GM18502 (cell line): ENCODE data around the gene MATR3.
"Not testable (repeated sequence)": the region's sequence is repeated elsewhere in the genome, so short reads cannot be mapped to it uniquely, and the experiment has no call there.

Source experiments
- ATAC-seq: cut with Tn5 transposase; IDR thresholded peaks from one replicate; pipeline ENCODE4 v1.9.1; 2021; ENCODE audit warnings: mild to moderate bottlenecking; ENCODE audit not compliant: unreplicated experiment, poor library complexity

The MATR3 gene

DNA sequence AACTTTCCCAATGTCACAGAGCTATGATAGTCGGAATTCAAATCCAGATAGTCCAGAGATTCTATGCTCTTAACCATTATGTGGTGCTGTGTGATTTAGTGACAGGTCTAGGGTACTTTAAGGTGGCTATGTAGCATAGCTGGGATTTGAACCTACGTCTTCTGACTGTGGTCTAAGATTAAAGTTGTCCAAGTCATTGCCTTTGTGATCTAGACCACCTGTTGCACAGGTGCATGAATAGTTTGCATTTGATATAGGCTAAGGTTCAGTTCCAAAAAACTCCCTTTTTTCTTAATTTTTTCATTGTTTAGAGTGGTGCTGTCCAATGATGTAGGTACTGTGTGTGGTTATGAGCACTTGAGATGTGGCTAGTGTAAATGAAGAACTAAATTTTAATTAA is 50.6 kb downstream of the MATR3 start:
- ATAC-seq, result no peak

DNA sequence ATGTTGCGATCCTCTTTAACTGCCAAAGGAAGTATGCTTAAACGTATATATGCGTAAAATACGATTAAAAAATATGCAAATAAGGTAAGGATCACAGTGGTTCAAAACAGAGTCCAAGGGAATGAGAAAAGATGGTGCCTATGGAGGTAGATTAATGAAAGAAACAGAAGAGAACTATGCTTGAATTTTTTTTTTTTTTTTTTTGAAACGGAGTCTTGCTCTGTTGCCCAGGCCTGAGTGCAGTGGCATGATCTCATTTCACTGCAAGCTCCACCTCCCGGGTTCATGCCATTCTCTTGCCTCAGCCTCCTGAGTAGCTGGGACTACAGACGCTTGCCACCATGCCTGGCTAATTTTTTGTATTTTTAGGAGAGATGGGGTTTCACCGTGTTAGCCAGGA is 51.9 kb downstream of the MATR3 start:
- ATAC-seq, result not testable (repeated sequence)

DNA sequence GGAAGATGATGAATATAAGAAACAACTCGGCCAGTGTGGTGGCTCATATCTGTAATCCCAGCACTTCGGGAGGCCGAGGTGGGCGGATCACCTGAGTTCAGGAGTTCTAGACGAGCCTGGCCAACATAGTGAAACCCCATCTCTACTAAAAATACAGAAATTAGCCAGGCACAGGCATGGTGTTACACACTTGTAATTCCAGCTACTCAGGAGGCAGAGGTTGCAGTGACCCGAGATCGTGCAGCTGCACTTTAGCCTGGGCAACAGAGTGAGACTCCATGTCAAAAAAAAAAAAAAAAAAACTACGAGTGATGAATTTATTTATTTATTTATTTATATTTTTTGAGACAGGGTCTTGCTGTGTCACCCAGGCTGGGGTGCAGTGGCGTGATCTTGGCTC is 54.3 kb downstream of the MATR3 start:
- not testable (repeated sequence) for ATAC-seq

DNA sequence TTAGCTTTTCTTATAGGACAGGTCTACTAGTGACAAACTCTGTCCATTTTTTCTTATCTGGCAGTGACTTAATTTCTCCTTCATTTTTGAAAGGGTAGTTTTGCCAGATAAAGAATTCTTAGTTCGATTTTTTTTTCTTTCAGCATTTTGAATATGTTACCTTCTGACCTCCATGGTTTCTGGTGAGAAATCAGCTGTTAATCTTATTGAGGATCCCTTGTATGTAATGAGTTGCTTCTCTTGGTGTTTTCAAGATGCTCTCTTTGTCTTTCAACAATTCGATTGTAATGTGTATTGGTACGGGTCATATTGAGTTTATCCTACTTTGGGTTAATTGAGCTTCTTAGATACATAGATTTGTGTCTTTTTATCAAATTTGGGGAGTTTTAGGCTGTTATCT is 60.6 kb downstream of the MATR3 start:
- ATAC-seq, result no peak

DNA sequence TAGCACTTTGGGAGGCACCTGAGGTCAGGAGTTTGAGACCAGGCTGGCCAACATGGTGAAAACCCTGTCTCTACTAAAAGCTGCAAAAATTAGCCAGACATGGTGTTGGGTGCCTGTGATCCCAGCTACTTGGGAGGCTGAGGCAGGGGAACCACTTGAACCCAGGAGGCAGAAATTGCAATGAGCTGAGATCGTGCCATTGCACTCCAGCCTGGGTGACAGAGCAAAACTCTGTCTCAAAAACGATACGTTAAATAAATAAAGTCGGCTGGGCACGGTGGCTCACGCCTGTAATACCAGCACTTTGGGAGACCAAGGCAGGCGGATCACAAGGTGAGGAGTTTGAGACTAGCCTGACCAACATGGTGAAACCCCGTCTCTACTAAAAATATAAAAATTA is 62.4 kb downstream of the MATR3 start:
- ATAC-seq, result not testable (repeated sequence)

- no peak for ATAC-seq
Measured at GRCh38 chr5:139358064-139358463, 64.5 kb downstream of the MATR3 start.

DNA sequence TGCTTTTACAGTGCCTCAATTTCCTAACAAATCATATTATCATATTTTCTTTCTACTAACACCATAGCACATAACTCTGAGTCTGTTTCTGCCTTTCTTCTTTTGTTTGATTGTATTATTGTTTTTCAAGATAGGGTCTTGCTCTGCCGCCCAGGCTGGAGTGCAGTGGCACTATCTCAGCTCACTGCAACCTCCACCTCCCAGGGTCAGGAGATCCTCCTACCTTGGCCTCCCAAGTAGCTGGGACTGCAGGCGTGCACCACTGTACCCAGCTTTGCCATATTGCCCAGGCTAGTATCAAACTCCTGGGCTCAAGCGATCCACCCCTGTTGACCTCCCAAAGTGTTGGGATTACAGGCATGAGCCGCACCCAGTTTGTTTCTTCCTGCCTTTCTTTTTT is 66.8 kb downstream of the MATR3 start:
- no peak for ATAC-seq

DNA sequence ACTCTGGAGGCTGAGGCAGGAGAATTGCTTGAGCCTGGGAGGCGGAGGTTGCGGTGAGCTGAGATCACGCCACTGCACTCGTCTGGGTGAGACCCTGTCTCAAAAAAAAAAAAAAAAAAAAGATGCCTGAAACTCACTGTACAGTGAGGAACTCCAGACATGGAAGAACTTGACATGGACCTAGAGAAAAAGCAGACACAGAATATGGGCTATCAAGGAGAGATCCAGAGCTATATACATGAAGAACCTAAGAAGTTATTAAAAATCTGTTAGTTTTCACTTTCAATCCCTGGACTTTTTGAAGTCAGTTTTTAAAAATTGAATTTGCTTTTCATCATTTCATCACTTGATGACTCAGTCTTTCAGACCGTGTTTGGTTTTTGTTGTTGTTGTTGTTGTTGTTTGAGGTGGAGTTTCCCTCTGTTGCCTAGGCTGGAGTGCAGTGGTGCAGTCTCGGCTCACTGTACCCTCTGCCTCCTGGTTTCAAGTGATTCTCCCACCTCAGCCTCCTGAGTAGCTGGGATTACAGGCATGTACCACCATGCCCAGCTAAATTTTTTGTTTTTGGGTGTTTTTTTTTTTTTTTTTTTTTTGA is 68.4 kb downstream of the MATR3 start:
- no peak for ATAC-seq

DNA sequence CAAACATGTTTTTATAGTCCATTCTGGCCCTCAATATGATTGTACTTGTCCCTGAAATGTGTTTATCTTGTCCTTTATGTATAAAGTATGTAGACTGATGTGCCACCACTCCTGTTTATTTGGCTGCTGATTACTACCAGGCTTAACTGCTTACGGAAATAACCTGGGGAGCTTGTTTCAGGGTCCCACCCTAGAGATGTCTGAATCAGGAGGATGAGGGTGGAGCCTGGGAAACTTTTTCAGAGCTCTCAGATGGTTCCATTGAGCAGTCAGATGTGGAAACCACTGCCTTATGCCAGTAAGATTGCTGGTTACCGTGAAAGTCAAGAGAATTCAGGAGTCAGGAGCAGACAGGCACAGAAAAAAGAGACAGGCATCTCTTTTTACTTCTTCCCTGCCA is 70.4 kb downstream of the MATR3 start:
- ATAC-seq, result no peak

GRCh38 chr5:139364466-139364865 is 70.9 kb downstream of the MATR3 start:
- no peak for ATAC-seq

DNA sequence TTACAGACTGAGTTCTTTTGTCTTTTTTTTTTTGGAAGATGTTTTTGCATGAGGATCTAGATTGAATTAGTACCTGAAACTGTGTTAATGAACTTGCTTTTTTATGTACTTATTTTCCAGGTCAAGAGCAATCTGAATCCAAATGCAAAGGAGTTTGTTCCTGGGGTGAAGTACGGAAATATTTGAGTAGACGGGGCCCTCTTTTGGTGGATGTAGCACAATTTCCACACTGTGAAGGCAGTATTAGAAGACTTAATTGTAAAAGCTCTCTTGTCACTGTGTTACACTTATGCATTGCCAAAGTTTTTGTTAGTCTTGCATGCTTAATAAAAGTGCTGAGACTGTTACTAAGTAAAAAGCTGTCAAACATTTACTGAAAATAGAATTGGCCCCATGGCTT is 75.1 kb downstream of the MATR3 start:
- ATAC-seq, result no peak

GRCh38 chr5:139369181-139369580 is 75.6 kb downstream of the MATR3 start:
- no peak for ATAC-seq

DNA sequence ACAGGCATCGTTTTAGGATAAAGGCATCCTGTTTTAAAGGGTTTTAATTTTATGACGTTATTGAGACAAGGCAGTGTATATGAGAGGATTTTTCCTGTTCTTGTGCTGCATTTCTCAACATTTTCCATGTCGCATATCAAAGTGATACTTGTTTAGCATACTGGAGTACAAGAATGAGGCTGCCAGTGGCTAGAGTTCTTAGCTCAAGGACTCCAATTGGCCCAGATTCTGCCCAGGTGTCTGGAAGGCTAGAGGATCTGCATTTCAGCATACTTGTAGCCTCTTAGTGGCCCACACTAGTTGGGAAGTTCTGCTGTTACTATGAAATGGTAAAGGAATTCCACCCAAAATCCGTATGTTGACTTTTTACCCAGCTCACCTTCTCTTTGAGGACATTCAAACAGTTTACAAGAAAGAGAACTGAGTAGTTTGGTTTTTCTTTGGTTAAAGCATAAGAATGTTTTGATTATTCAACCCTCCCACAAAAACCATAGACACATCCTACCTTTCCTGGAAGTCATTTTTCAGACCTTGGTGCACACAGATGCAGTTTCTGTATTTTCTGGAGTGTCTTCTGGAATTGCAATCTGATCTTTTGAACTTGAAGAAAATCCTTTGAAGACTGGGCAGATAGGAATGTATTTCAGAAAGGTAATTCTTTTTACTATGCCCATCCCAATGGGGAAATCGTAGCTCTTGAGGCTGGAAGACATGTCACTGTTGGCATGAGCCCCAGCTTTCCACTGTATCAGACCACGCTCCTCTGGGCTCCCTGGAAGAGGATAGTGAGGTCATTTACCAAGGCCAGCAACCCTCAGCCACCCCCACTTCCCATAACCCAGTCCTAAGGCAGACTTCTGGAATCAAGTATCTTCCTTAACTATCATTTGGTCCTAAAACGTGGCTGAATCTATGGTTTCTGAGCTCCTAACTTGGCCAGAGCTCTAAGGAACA is 78.2 kb downstream of the MATR3 start:
- no peak for ATAC-seq

DNA sequence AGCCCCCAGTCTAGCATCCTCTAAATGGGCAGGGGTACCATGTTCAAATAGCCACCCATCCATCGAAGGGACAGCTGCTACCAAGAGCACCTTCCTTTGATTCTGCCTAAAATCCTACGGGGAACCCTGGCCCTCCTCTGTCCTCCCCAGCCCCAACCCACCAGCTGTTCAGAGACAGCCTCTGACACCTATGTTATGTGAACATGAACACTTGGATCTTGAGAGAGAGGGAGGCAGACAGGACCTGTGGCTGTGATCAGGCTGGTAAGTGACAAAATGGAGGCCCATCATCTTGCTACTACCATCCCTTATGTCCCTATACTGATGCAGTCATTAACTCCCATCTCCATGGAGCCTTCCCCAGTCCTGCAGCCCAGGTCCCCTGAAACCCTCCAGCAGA is 81.4 kb downstream of the MATR3 start:
- ATAC-seq, result no peak

DNA sequence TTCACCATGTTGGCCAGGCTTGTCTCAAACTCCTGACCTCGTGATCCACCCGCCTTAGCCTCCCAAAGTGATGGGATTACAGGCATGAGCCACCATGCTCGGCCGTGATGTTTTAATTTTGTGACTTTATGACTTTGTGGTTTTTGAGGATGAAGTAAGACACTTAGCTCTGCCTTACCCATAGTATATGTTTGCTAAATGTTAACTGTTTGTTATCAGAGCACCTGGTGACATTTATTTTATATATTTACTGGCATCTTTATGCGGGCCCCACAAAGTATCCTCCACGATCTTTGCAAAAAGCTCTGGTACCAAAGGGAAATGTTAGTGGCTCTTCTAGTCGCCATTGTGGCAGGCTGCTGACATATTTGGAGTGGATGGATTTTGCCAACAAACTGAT is 82.8 kb downstream of the MATR3 start:
- no peak for ATAC-seq

DNA sequence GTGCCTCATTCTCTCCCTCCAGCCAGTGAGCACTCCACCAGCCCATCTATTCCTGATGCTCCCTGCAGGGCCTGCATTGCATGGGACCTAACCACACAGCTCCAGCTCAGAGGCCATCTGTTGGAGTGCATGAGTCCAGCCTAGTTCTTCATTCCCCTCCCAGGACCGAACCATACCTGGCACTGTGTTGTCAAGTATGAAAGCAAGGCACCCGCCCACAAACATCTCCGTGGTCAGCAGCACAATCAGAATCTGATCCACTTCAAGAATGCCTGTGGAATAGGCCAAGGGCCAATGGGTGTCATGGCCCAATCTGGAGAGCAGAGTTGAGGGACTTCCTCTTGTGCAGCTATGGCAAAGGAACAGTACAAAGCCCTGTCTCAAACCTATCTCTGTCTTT is 83.7 kb downstream of the MATR3 start:
- ATAC-seq, result no peak

- no peak for ATAC-seq
Measured at GRCh38 chr5:139378101-139378825, 84.7 kb downstream of the MATR3 start.

DNA sequence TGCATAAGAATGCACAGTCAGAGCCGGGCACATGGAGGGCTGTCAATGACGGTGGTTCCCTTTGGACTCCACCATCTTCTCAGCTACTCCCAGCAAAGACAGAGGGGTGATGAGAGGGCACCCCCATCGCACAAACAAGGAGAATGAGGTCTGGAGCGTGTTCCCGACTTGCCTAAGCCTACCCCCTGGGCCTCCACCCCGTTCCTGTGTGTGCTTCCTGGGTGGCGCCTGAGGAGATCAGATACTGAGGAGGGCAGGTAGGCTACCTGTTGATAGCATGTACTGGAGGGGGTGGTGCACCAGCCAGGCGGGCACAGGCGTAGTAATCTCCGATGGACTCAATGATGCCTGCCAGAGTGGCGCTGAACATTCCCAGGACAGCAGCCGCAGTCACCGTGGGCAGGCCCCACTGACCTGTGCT is 85.4 kb downstream of the MATR3 start:
- ATAC-seq, result no peak

- ATAC-seq, result no peak
Measured at GRCh38 chr5:139379626-139380449, 86.3 kb downstream of the MATR3 start.
